Peyer's patch (tissue), 4 donors: ENCODE measurements around the gene WAC. TPM values are rescaled to one million over a fixed set of nuclear protein-coding genes. Genes with fewer than 3 reads are reported as not detected.

Source experiments
- DNase-seq, 3 donors: peaks; one replicate each; pipeline ENCODE4 v3.0.0-alpha.2; 2017 to 2019
- H3K27ac ChIP-seq, 4 donors: fragments of 200-600 bp; sonication (generic); one replicate each; pipeline ENCODE4 v1.5.1; 2016 to 2019
- H3K27me3 ChIP-seq, 2 donors: fragments of 200-600 bp; sonication (generic); one replicate each; pipeline ENCODE4 v1.5.1; 2019
- H3K36me3 ChIP-seq, 3 donors: fragments of 200-600 bp; sonication (generic); one replicate each; pipeline ENCODE4 v1.5.1; 2016 to 2019
- H3K4me1 ChIP-seq, 4 donors: fragments of 200-600 bp; sonication (generic); one replicate each; pipeline ENCODE4 v1.5.1; 2016 to 2019
- H3K4me3 ChIP-seq, 4 donors: fragments of 200-600 bp; sonication (generic); 1 replicate in 3 of 4; 2 replicates in 1 of 4; pipeline ENCODE4 v1.5.1; 2016 to 2019; ENCODE audit warnings: mild to moderate bottlenecking in 1 of 4
- H3K9me3 ChIP-seq, 4 donors: fragments of 200-600 bp; sonication (generic); one replicate each; pipeline ENCODE4 v1.5.1; 2016 to 2019; ENCODE audit warnings: mild to moderate bottlenecking in 1 of 4
- CTCF ChIP-seq, 6 experiments: fragments of 450-650 bp in 4 of 6; fragments of 200-600 bp in 2 of 6; sonication (generic) in 1 of 6; IDR thresholded peaks; one replicate each; pipeline ENCODE4 v1.5.1; 2017 to 2019; ENCODE audit warnings: antibody characterized with exemption in 6 of 6, mild to moderate bottlenecking in 3 of 6, moderate library complexity in 1 of 6
- POLR2A ChIP-seq, 2 donors: fragments of 450-650 bp; IDR thresholded peaks; one replicate each; pipeline ENCODE4 v1.5.1; 2017; ENCODE audit warnings: antibody characterized with exemption in 2 of 2, mild to moderate bottlenecking in 2 of 2, moderate library complexity in 2 of 2
- total RNA-seq, 4 donors: library from RNA; depleted of rRNA; stranded (reverse); fragments of >200 nt; gene quantifications; one replicate each; pipeline ENCODE4 v1.1.0, GENCODE V29; 2016

Gene WAC
- total RNA-seq, 4 donors from 2014 or later = 72.7 to 145 (median 96.4) TPM

- no peak overlapping the region for H3K27ac ChIP-seq
- no peaks in the 10 kb centered on the region for H3K27me3 ChIP-seq
- H3K9me3 ChIP-seq = no peaks in the 10 kb centered on the region
- TF ChIP-seq POLR2A (IDR thresholded peaks at IDR 0.05) = no peak
- no peak for TF ChIP-seq CTCF (IDR thresholded peaks at IDR 0.05)
- peaks cover 0 to 14% (median 0%) of the 10 kb centered on the region in 3 donors for H3K36me3 ChIP-seq
- H3K4me3 ChIP-seq = no peak overlapping the region
- no peak for DNase-seq
- H3K4me1 ChIP-seq = peaks cover 0 to 23% (median 0%) of the 10 kb centered on the region in 4 donors
Measured at GRCh38 chr10:28559618-28560017, 26.7 kb downstream of the WAC start.

GRCh38 chr10:28560617-28561016 is 27.7 kb downstream of the WAC start:
- Histone ChIP-seq H3K4me3 (no peak overlapping the region), H3K9me3 (no peaks in the 10 kb centered on the region), H3K36me3 (peaks cover 0 to 12% (median 0%) of the 10 kb centered on the region in 3 donors), H3K27me3 (no peaks in the 10 kb centered on the region), H3K4me1 (peaks cover 0 to 31% (median 0%) of the 10 kb centered on the region in 4 donors), H3K27ac (no peak overlapping the region)
- DNase-seq = no peak
- no peak for TF ChIP-seq CTCF (IDR thresholded peaks at IDR 0.05)
- TF ChIP-seq POLR2A (IDR thresholded peaks at IDR 0.05) = no peak

GRCh38 chr10:28561531-28561930 is 28.6 kb downstream of the WAC start:
- Histone ChIP-seq H3K27ac (no peak overlapping the region), H3K4me3 (no peak overlapping the region), H3K4me1 (peaks cover 0 to 35% (median 0%) of the 10 kb centered on the region in 4 donors), H3K9me3 (no peaks in the 10 kb centered on the region), H3K27me3 (no peaks in the 10 kb centered on the region), H3K36me3 (peaks cover 0 to 12% (median 0%) of the 10 kb centered on the region in 3 donors)
- no peak for DNase-seq
- TF ChIP-seq POLR2A (IDR thresholded peaks at IDR 0.05) = no peak
- TF ChIP-seq CTCF (IDR thresholded peaks at IDR 0.05) = no peak

DNA sequence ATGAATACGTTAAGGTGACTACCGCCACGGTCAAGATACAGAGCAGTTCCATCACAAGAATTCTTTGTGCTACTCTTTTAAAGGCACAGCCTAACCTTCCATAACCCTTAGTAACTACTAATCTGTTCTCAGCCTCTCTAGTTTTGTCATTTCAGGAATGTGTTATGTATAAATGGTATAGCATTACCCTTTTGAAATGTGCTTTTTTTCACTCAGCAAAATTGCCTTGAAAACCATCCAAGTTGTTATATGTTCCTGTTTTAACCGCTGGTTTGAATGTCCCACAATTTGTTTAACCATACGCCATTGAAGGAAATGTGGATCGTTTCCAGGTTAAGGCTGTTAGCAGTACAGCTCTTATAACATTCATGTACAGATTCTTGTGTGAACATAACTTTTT is 32.0 kb downstream of the WAC start:
- peaks cover 0 to 34% (median 2%) of the 10 kb centered on the region in 4 donors for H3K4me1 ChIP-seq

DNA sequence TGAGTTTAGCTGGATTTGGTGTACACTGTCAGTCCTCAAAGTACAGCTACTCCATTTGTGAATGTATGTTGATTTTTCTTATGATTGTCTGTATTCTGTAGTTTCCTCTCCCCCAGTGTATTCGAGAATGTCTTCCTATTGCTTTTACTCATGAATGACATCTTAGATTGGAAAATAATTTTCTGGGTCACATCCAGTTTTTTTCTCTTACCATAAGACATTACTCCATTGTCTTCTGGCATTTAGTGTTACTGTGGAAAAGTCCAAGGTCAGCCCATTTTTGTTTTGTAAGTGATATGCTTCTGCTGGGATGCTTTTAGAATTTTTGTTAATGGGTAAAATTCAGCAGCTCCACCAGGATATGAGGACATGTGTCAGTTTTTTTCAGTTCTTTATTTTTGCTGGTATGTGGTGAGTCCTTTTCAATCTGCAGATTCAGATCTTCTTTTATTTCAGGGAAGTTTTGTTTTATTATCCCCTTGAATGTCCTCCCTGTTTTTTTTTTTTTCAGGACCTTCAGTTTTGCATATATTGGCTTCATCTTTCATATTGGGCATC is 33.6 kb downstream of the WAC start:
- no peak for TF ChIP-seq POLR2A (IDR thresholded peaks at IDR 0.05)
- no peak for DNase-seq
- Histone ChIP-seq H3K9me3 (no peaks in the 10 kb centered on the region), H3K4me1 (peaks cover 0 to 40% (median 3%) of the 10 kb centered on the region in 4 donors), H3K27ac (no peak overlapping the region), H3K27me3 (no peaks in the 10 kb centered on the region), H3K4me3 (no peak overlapping the region), H3K36me3 (peaks cover 0 to 4% (median 0%) of the 10 kb centered on the region in 3 donors)

More for the DNA sequence above, 32.0 kb downstream of the WAC start:
- Histone ChIP-seq H3K9me3 (no peaks in the 10 kb centered on the region), H3K27ac (no peak overlapping the region), H3K27me3 (no peaks in the 10 kb centered on the region), H3K4me3 (no peak overlapping the region), H3K36me3 (peaks cover 0 to 16% (median 0%) of the 10 kb centered on the region in 3 donors)
- no peak for TF ChIP-seq POLR2A (IDR thresholded peaks at IDR 0.05)
- TF ChIP-seq CTCF (IDR thresholded peaks at IDR 0.05) = no peak
- no peak for DNase-seq

DNA sequence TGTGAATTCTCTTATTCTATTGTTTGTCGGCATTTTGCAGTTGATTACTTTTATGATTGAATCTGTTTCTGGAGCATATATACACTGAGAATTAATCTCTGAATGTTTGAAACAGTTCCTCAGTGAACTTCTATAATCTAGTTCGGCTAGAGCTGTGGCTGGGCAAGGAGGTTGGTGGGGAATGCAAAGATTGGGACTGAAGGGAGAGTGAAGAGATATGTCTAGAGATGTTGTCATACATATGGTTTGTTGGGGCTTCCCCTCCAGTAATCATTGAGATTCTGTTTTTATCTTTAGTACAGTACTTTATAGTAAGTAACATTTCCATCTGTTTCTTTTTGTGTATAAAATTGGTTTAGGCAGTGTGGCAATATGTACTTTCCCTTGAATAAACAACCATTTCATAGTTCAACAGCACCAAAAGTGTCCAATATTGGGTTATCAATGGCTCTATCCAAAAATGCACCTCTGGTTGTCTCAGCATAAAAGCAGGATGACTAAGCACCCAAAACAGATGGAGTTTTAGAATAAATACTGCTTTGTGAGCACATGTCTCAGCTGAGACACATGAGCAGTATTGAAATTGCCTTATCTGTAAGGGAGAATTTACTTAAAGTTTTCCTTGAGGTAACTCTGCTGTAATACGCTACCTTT is 36.7 kb downstream of the WAC start:
- H3K4me1 ChIP-seq = peaks cover 0 to 51% (median 3%) of the 10 kb centered on the region in 4 donors
- no peak overlapping the region for H3K27ac ChIP-seq
- no peaks in the 10 kb centered on the region for H3K9me3 ChIP-seq
- peaks cover 0 to 8% (median 0%) of the 10 kb centered on the region in 3 donors for H3K36me3 ChIP-seq
- H3K4me3 ChIP-seq = no peak overlapping the region
- no peak for TF ChIP-seq POLR2A (IDR thresholded peaks at IDR 0.05)
- no peak for TF ChIP-seq CTCF (IDR thresholded peaks at IDR 0.05)
- H3K27me3 ChIP-seq = no peaks in the 10 kb centered on the region
- DNase-seq = no peak
